ENCODE measurements around the gene CCDC146. TPM values are rescaled to one million over a fixed set of nuclear protein-coding genes. Genes with fewer than 3 reads are reported as not detected.

Gene CCDC146
- polyA plus RNA-seq, 3 donors: 0.08 to 7.2 (median 0.40) TPM

DNA sequence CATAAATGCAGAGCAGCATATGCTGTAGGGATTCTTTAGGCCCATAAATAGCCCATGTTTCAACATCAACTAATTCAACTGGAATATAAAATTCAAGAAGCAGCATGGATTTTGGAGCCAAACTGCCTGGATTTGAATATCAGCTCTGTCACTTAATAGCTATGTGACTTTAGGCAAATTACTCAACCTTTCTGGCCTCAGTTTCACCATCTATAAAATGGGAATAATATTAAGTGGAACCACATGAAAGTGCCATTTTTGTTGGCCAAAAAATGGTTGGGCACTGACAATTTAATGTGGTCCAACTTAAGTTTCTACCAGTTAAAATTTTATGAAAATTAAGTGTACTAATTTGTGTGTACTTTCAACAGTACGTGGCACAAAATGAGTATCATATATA, 195.6 kb downstream of the CCDC146 start:
- Mint-ChIP-seq H3K4me3 (no peak overlapping the region), H3K27ac (no peak overlapping the region), H3K27me3 (ENCODE audit: low read depth in 3 of 3) (peaks cover 0 to 2% (median 0%) of the 10 kb centered on the region in 3 donors), H3K9me3 (peaks cover 0 to 3% (median 0%) of the 10 kb centered on the region in 7 donors), H3K36me3 (peaks cover 89 to 90% of the 10 kb centered on the region in 2 donors), H3K4me1 (peaks cover 10% of the 10 kb centered on the region)
- no peak overlapping the region for H3K27ac ChIP-seq (ENCODE audit: low read depth in 1 of 2, low read length in 2 of 2)
- H3K9me3 ChIP-seq (replicated peaks in 1 of 2; ENCODE audit: control insufficient read depth in 1 of 2, insufficient read depth in 1 of 2, low read length in 2 of 2): no peaks in the 10 kb centered on the region
- H3K4me2 ChIP-seq (replicated peaks; ENCODE audit: extremely low read depth, low read length, poor library complexity, severe bottlenecking): no peak overlapping the region
- intact Hi-C loops (cut with micrococcal nuclease): loop anchor here in 1 of 2 donors (10.0 kb wide), 1 partner anchor 53 kb away; no protein-coding TSS in a partner anchor
- DNase-seq: no peak
- peaks cover 27% of the 10 kb centered on the region for H4K20me1 ChIP-seq (ENCODE audit: insufficient read depth, low read length)
- H2AFZ ChIP-seq (ENCODE audit: insufficient read depth, low read depth, low read length, poor library complexity, severe bottlenecking): no peak overlapping the region
- H3K27me3 ChIP-seq (ENCODE audit: control insufficient read depth in 2 of 2, insufficient read depth in 2 of 2, low read length in 2 of 2): no peaks in the 10 kb centered on the region
- WGBS (ENCODE audit: insufficient coverage): no CpG with 5 or more reads among the region's 1 CpG
- no peak overlapping the region for H3K9ac ChIP-seq (ENCODE audit: insufficient read depth, low read length, poor library complexity, severe bottlenecking)
- H3K79me2 ChIP-seq (ENCODE audit: insufficient read depth, low read length): no peaks in the 10 kb centered on the region
- H3K36me3 ChIP-seq (replicated peaks in 1 of 2; ENCODE audit: control insufficient read depth in 1 of 2, insufficient read depth in 2 of 2, low read length in 2 of 2): peaks cover 77 to 93% of the 10 kb centered on the region in 2 donors
- H3K4me1 ChIP-seq (ENCODE audit: control insufficient read depth in 1 of 2, insufficient read depth in 2 of 2, low read length in 2 of 2): peaks cover 13 to 16% of the 10 kb centered on the region in 2 donors
- TF ChIP-seq, protein P1, sequence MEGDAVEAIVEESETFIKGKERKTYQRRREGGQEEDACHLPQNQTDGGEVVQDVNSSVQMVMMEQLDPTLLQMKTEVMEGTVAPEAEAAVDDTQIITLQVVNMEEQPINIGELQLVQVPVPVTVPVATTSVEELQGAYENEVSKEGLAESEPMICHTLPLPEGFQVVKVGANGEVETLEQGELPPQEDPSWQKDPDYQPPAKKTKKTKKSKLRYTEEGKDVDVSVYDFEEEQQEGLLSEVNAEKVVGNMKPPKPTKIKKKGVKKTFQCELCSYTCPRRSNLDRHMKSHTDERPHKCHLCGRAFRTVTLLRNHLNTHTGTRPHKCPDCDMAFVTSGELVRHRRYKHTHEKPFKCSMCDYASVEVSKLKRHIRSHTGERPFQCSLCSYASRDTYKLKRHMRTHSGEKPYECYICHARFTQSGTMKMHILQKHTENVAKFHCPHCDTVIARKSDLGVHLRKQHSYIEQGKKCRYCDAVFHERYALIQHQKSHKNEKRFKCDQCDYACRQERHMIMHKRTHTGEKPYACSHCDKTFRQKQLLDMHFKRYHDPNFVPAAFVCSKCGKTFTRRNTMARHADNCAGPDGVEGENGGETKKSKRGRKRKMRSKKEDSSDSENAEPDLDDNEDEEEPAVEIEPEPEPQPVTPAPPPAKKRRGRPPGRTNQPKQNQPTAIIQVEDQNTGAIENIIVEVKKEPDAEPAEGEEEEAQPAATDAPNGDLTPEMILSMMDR (IDR thresholded peaks at IDR 0.05): no peak
- no peak overlapping the region for H3K4me3 ChIP-seq (replicated peaks in 1 of 3; ENCODE audit: low read depth in 2 of 3, low read length in 3 of 3)

DNA sequence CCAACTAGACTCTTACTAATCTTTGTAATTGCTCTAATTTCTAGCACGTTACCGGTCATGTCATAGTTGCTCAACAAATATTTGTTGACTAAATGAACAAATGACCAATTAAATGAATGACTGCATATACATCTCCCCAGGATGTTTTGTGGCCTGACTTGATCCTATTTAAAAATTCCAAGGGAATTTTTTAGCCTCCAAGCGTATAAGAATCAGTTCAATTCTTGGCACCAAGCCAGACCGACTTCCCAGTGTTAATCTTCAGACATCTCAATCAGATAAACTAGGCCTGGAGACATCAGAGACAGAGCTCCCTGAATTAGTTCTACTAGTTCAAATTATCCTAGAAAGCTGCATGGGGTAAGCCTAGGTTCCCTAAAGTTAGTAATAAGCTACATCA, 197.7 kb downstream of the CCDC146 start:
- peaks cover 0 to 3% (median 0%) of the 10 kb centered on the region in 7 donors for H3K9me3 Mint-ChIP-seq
- H3K27ac ChIP-seq (ENCODE audit: low read depth in 1 of 2, low read length in 2 of 2): no peak overlapping the region
- TF ChIP-seq, protein P1 (IDR thresholded peaks at IDR 0.05): no peak
- H3K4me1 ChIP-seq (ENCODE audit: control insufficient read depth in 1 of 2, insufficient read depth in 2 of 2, low read length in 2 of 2): peaks cover 13 to 16% of the 10 kb centered on the region in 2 donors
- no peak overlapping the region for H2AFZ ChIP-seq (ENCODE audit: insufficient read depth, low read depth, low read length, poor library complexity, severe bottlenecking)
- H3K27me3 ChIP-seq (ENCODE audit: control insufficient read depth in 2 of 2, insufficient read depth in 2 of 2, low read length in 2 of 2): no peaks in the 10 kb centered on the region
- 95% methylated on average over 4 of the region's 4 CpGs for WGBS (ENCODE audit: insufficient coverage)
- peaks cover 85 to 86% of the 10 kb centered on the region in 2 donors for H3K36me3 Mint-ChIP-seq
- H3K9me3 ChIP-seq (replicated peaks in 1 of 2; ENCODE audit: control insufficient read depth in 1 of 2, insufficient read depth in 1 of 2, low read length in 2 of 2): no peaks in the 10 kb centered on the region
- peaks cover 24% of the 10 kb centered on the region for H4K20me1 ChIP-seq (ENCODE audit: insufficient read depth, low read length)
- H3K4me1 Mint-ChIP-seq: peaks cover 10% of the 10 kb centered on the region
- no peak for DNase-seq
- intact Hi-C loops (cut with micrococcal nuclease): loop anchor here in 1 of 2 donors (10.0 kb wide), 1 partner anchor 55 kb away; no protein-coding TSS in a partner anchor
- H3K79me2 ChIP-seq (ENCODE audit: insufficient read depth, low read length): no peaks in the 10 kb centered on the region
- peaks cover 75 to 93% of the 10 kb centered on the region in 2 donors for H3K36me3 ChIP-seq (replicated peaks in 1 of 2; ENCODE audit: control insufficient read depth in 1 of 2, insufficient read depth in 2 of 2, low read length in 2 of 2)
- H3K4me2 ChIP-seq (replicated peaks; ENCODE audit: extremely low read depth, low read length, poor library complexity, severe bottlenecking): no peak overlapping the region
- no peak overlapping the region for H3K4me3 Mint-ChIP-seq
- H3K27me3 Mint-ChIP-seq (ENCODE audit: low read depth in 3 of 3): peaks cover 0 to 2% (median 0%) of the 10 kb centered on the region in 3 donors
- no peak overlapping the region for H3K27ac Mint-ChIP-seq
- H3K9ac ChIP-seq (ENCODE audit: insufficient read depth, low read length, poor library complexity, severe bottlenecking): no peak overlapping the region
- no peak overlapping the region for H3K4me3 ChIP-seq (replicated peaks in 1 of 3; ENCODE audit: low read depth in 2 of 3, low read length in 3 of 3)
